ENCODE results near the gene ANKRD11.

DNA sequence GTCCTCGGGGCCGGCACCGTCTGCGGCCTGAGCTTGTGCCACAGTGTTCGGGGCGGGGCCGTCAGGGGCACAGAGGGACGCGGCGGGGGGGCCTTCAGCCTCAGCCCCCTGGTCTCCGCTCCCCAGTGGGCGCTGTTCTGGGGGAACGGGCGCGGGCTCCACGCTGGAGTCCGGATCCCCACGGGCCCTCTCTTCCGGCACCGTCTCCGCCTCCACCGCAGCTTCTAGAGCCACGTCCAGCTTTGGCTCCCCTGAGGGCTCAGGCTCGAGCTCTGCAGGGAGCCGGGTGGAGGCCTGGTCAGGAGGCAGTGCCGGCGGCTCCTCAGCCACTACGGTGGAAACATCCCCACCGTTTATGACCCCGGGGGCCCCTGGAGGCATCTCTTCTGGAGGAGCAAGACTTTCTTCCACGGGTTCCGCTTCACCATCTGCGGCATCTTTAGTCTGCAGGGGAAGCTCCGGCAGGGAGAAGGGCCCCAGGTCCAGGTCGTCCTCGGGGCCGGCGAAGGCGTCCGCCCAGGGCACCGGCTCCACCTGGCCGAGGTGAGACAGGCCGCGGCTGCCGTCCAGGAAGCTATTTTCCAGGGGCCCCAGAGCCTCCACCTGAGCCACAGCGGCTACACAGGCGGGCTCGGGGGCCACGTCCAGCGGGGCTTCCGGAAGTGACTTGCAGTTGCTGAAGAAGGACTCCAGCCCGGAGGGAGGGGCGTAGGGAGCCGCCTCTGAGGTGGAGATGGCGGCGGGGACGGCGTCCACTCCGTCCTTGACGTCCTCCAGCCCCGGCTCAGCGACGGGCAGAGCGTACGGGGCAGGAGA lies 210.5 kb downstream of the ANKRD11 start:
- TF ChIP-seq POLR2A (IDR thresholded peaks at IDR 0.05; ENCODE audit: low read depth, low read length) (no peak), TAF1 (IDR thresholded peaks at IDR 0.05; ENCODE audit: low read depth, low read length) (no peak), POLR2AphosphoS5 (IDR thresholded peaks at IDR 0.05; ENCODE audit: low read depth, low read length) (no peak), POU2F2 (IDR thresholded peaks at IDR 0.05; ENCODE audit: low read depth, low read length) (no peak), PAX5 (IDR thresholded peaks at IDR 0.05; ENCODE audit: insufficient read depth, low read length, severe bottlenecking) (no peak)
